GM23248 (cell line): ENCODE data around the gene EXOC1L.

ENCODE experiments used
- EZH2 ChIP-seq: fragments of 200-600 bp; sonication (generic); IDR thresholded peaks from 2 replicates; pipeline ENCODE4 v1.6.1; 2018; ENCODE audit warnings: antibody characterized with exemption, mild to moderate bottlenecking; ENCODE audit not compliant: insufficient read depth, poor library complexity, severe bottlenecking
- EZH2phosphoT487 ChIP-seq: fragments of 200-600 bp; sonication (generic); IDR thresholded peaks from 2 replicates; pipeline ENCODE4 v1.6.1; 2018; ENCODE audit warnings: antibody characterized with exemption, moderate library complexity, mild to moderate bottlenecking, low read depth; ENCODE audit not compliant: insufficient read depth

GRCh38 chr4:55817691-55818090 is 1.9 kb upstream of the EXOC1L start:
- no peak for TF ChIP-seq EZH2
- TF ChIP-seq EZH2phosphoT487, result no peak
